ENCODE results near the gene XPNPEP2.
A peak's percentile ranks its signal among the peaks of the same experiment; 100 is the strongest.

The XPNPEP2 gene, protein sequence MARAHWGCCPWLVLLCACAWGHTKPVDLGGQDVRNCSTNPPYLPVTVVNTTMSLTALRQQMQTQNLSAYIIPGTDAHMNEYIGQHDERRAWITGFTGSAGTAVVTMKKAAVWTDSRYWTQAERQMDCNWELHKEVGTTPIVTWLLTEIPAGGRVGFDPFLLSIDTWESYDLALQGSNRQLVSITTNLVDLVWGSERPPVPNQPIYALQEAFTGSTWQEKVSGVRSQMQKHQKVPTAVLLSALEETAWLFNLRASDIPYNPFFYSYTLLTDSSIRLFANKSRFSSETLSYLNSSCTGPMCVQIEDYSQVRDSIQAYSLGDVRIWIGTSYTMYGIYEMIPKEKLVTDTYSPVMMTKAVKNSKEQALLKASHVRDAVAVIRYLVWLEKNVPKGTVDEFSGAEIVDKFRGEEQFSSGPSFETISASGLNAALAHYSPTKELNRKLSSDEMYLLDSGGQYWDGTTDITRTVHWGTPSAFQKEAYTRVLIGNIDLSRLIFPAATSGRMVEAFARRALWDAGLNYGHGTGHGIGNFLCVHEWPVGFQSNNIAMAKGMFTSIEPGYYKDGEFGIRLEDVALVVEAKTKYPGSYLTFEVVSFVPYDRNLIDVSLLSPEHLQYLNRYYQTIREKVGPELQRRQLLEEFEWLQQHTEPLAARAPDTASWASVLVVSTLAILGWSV

DNA sequence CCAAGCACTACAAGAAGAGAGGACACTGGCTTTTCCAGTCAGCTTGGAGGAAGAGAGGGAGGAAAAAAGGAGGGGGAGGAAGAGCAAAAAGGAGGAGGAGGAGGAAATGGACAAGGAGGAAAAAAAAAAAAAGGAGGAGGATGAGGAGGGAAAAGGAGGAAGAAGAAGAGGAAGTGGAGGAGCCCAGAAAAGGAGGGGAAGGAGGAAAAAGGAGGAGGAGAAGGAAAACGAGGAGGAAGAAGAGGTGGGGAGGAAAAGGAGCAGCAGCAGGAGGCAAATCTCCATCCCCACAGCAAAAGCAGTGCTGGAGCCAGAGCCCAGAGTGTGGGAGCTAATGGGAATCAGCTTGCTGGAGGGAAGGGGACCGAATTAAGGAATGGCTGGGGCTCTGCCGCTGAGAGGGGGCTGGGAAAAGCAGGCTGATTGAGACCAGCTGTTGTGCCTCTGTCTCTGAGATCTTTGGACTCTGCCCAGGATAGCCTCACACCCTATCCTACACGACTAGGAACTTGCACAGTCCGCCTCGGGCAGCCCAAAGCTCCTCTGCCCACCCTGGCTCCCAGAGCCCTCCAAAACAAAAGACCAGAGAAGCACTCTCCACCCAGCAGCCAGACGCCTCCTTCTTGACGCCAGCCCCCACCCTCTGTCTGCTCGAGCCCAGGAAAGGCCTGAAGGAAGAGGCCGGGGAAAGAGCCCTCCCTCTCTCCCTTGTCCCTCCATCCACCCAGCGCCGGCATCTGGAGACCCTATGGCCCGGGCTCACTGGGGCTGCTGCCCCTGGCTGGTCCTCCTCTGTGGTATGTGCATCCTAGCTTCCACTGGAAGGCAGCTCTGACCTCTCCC lies at the start of gene XPNPEP2:
Gene XPNPEP2, plus strand, starts transcription at position 514 of the 843 bp plus-strand sequence. Its CDS starts 235 bp downstream, at position 749.
- no peak for DNase-seq

DNA sequence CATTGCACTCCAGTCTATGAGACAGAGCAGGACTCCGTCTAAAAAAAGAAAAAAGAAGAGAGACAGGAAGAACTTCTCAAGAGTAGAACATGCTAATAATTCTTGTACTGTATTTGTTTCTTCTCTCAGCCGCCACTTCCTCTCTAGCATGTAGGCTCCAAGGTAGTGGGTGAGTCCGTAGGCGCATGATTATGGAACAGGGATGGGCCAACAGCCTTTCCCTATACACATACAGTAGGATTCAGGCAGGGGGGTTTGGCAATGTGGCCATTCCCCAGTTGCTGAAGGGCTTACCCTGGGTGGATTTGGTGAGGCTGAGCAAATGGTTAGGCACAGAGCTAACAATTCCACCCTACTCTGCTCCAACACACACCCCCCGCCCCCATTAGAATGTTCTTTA lies 49.0 kb upstream of the XPNPEP2 start:
- DNase-seq = no peak

DNA sequence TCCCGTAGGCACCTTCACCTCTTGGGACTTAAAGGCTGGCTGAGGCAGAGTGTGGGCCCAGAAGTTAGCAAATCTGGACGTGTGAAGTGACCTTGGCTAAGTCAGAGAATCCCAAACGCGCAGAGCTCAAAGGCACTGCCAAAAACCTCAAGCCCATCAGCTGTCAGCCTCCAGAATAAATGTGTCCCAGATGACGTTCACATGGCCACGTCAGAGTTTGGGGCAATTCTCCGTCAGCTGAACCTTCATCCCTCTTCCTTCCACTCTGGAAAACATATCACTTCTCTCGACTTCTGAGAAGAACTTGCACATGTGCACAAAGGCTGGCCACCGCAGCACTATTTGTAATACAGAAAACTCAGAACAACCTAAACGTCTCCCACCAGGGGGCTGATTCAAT lies 48.3 kb upstream of the XPNPEP2 start:
- DNase-seq = no peak

DNA sequence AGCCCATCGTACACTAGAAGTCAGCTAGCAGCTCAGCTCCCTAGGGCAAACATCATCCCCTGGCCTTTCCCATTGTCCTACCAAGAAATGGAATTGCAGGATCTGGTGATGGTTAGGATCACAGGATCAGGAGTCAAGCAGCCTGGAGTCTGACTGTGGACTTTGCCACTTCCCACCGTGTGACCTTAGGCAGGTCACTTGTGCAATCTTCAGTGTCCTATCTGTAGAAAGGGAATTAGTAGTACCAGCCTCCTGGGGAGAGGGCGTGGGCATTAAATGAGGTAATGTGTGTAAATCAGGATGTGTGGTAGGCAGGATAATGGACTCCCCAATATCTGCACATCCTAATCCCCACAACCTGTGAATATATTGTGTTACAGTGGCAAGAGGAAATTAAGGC lies 45.4 kb upstream of the XPNPEP2 start:
- DNase-seq = no peak

DNA sequence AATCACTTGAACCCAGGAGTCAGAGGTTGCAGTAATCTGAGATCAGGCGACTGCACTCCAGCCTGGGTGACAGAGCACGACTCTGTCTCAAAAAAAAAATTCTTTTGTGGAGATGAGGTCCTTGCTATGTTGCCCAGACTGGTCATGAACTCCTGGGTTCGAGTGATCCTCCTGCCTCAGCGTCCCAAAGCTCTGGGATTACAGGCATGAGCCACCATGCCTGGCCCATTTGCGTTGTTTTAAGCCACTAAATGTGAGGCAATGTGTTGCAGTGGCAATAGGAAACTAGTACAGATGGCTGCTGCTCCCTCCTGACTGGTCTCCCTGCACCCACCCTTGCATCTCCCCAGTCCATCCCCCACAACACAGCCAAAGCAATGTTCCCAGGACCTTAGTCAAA lies 44.0 kb upstream of the XPNPEP2 start:
- DNase-seq = no peak

DNA sequence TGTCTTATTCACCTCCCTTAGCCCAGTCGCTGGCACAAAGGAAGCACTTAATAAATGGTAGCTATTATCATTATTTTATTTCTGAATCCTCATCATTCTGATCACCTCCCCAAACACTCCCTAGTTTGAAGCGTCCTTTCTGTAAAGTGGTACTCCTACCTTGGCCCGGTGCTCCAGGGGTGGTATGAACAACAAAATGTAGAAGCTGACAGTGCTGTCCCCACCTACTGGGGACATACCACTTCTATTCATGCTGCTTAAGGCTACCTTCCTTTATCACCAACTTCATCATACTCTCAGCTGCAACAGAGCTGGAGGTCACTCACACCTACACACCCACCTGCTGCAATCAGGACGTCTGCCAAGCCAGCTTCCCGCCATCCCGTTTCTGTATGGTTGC lies 43.2 kb upstream of the XPNPEP2 start:
- DNase-seq = no peak

DNA sequence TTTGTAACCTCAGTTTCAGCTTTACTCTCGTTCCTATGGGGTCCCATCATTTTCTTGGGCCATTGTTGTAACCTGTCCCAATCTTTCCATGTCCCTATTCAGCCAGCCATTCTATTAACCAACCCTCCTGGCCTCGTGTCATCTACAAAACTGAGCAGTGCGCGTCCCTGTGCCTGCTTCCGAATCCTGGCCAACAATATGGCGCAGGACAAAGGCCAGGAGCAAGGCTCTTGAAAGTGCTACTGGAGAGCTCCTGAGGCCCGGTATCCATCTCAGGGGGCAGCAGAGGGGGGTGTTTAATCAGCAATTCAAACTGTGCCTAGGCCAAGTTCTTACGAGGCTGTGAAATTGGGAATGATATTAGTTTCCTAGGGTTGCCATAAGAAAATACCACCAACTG lies 42.8 kb upstream of the XPNPEP2 start:
- DNase-seq = no peak

DNA sequence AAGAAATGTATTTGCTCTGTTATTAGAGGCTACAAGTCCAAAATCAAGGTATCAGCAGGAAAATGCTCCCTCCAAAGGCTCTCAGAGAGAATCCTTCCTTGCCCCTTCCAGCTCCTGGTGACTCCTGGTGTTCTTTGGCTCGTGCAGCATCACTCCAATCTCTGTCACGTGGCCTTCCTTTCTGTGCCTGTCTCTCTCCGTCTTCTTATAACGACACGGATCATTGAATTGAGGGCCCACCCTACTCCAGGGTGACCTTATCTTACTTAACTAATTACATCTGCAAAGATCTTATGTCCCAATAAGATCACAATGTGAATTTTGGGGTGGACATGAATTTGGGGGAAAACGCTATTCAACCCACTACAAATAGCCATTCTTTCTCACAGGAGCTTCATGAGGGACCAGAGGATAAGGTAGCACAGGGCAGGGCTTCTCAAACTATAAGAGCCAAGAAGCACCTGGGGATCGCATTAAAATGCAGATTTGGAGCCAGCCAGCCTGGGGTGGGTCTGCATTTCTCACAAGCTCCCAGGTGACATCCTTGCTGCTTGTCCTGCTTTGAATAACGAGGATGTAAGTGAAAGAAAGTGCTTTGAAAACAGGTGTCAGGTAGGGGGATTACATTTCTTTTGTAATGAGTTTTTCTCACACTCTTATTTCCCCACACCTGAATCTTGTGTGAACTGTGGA lies 42.2 kb upstream of the XPNPEP2 start:
- no peak for DNase-seq

DNA sequence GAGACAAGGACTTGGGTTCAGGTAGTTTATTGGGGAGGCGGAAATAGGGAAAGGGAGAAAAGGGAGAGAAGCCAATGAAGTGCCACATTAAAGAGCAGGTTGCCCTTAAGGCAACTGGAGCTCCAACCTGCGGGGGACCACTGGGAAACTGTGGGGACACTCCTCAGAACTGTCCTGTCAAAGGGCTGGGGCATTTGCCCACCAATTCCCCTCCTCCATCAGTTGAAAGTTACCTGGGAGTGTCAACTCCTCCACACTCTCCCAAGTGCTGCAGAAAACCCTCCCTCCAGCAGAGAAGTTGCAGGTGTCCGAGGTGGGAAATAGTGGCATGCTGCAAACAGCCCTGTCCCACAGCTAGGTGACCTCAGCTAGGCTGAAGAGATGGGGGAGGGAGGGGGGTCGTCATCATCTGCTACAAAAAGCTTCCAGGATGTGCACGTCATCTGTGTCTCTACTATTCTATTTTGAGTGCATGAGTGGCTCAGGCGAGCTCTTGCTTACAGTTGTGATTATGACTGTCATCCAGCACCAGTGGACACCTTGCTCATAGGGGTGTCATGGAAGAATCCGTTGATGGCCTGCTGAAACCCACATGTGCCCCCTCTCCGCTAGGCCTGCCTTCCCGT lies 41.5 kb upstream of the XPNPEP2 start:
- no peak for DNase-seq

DNA sequence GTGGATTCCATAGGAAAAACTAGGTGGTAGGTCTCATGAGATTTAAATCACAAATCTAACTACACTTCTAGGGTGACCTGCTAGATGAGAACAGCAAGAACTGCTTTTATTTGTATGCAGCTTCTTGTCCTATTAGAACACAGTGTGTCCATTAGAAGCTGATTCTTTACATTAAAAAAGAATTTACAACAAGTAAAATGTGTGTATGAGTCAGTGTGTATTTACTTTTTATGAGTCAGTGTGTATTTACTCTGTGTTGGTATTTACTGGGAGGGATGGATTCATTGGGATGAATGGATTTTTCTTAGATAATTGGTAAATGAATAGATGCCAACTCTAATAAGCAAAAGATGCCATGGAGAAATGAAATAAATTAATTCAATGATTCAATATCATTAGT lies 40.6 kb upstream of the XPNPEP2 start:
- DNase-seq = no peak

DNA sequence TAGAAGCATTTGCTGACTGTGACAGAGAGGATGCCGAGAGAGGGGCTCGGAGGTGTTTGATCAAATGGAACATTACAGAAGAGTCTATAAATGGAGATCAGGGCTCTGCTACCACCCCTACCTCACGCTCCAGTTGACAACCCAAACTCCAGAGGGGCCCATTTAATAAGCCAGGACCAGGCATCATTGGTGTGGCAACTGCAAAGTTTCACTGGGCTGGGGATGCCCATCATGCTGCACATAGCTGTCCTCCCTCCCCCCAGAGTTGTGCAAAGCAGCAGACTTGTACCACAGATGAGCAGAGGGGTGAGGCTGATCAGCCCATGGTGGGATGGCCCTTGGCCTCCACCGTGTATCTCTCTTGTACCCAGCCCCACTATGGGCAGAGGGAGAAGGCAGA lies 38.2 kb upstream of the XPNPEP2 start:
- no peak for DNase-seq

DNA sequence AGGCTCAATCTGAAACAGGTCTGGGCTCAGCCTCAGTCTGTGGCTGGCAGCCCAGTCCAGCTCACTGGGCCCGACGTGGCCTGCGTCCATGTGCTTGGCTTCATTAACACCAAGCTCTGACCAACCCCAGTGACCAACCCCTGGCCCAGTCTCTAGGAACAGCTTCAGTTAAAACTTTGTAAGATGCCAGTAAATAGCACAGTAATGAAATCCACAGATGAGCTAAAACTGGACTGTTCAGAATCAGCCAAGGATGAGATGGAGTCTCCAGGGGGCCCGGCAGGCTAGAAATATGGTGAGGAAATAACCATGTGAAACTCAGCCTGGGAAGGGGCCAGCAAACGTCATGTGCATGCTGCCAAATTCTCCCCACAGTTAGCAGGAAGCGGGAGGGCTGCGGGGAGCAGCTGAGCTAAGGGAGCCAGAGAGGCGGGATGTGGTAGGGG lies 37.1 kb upstream of the XPNPEP2 start:
- DNase-seq = no peak

DNA sequence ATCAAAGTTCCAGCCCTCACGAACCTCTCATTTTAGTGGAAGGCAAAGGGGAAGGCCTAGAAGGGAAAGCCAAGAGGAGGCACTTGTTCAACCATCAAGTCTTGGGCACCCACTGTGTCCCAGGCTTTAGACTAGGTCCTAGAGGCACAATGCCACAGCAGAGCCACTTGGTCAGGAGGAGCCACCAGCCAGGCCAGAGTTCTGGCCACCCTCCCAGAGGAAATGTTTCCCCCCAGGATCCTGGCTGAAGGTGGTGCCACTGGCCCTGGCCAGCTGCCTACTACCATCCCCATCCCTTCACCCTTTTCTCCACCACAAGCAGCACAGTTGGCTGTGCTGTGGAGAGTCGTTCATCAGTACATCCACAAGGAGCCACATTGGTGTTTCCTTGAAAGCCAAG lies 34.3 kb upstream of the XPNPEP2 start:
- DNase-seq = no peak

DNA sequence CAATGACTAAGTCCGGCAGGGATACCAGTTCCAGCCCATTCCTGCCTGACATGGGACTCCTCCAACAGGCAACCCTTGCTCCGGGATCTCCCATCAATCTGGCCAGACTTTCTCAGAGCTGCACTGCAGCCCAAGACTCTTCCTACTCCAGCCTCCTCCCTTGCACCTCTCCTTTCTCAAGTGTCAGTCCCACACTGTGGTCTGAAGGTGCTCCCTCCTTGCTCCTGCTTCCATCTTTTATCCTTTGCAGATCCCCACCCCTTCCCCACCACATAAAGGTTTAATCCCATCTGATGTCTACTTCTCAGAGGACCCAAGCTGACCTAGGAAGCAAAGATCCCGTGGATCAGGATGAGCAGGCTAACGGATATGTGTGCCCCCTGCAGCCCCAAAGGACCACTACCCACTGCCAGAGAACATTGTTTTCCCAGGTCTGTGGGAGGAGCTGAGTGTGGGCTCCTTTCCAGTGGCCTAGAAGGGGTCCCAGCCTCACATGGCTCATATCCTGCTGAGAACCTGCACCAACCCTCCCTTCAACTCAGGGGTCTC lies 33.3 kb upstream of the XPNPEP2 start:
- DNase-seq = no peak

DNA sequence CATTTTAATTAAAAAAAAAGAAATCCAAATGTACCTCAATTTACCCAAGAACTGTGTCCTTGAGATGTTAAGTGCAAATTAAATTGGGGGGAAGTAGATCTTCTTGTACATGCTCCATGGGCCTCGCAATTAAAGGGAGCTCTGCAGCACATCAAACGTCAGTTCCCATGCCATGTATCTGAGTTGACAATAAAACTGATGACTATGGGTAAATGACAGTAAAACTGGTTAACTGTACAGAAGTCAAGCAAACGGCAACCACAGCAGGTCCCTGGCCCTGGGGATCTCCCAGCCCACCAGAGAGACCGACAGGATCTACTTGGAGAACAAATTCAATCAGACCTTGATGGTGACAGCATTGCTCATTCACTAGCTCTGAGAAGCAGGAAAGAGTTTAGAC lies 32.8 kb upstream of the XPNPEP2 start:
- no peak for DNase-seq

DNA sequence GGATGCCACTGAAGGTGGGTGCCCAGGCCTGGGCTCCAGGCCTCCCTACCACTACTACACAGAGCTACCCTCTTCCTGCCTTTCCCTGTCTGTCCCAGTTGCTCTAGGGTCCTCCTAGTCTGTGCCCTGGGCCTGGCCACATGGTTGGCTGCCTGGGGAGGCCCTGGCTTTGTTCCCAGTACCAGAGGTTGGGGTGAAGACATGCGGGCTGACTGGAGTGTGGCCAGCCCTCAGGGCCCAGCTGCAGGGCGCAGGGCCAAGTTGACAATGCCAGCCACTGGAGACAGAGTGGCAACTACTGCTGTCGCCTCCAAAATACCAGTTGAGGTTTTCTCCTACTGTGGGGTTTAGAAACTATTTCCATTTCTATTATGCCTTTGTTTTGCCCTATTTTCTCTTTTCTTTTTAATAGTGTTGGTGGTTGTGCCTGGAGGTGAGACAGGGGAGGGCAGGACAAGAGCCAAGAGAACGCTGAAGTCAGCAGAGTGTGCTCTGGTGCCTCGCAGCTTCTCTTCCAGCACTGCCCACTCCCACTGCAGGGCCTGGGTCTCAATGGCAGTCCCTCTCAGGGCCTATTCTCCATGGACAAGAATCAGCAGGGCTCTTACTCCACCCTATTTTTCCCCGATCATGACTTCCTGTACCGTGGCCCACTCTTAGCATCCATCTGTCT lies 32.2 kb upstream of the XPNPEP2 start:
- DNase-seq = peak; percentile 4

DNA sequence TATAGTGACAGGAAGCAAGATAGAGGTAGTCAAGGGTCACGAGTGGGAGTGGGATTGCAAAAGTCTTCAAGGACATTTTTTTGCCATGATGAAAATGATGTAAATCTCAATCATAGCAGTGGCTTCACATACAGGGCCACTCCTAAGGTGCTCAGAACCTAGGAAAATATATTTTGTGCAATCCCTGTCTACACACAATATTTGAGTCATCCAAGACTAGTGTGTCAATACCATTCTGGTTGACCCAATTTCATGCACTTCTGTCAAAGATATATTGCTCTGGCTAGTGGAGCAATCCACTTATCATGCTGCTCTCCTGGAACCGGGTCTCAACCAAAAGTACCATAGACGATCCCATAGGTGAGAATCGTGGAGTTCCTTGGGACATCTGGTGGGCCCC lies 24.2 kb upstream of the XPNPEP2 start:
- DNase-seq = no peak

DNA sequence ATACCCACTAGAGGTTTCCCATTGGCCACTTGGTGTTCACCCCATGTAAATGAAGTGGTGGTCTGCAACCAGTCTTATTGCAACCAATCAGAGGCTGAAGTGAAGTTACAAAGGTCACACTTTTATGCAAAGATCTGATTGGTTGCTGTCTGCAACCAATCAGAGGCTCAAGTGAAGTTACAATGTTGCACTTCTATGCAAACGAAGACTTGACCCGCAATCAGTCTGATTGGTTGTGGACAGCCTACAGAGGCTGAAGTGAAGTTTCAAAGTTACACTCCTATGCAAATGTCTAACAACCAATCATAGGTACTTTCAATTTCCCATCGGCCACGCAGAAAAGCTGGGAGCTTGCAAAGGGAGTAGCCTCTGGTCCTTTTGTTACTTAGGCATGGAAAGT lies 22.3 kb upstream of the XPNPEP2 start:
- no peak for DNase-seq

DNA sequence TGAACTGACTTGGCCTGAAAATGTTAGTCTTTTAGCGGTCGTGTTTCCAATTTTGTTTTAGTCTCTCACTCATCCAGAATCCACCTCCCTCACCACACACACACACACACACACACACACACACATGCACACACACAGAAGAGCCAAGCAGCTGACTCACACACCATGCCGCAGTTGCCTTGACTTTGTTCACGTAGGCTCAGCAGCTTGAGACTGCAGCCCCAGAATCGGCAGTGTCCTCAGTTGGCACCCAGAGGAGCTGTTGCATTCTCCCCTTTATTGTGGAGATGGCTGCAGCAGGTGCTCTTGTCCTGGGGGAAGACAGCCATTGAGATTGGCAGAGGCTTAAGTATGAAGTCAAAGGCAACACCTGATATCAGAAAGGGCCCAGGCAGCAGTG lies 20.9 kb upstream of the XPNPEP2 start:
- no peak for DNase-seq

DNA sequence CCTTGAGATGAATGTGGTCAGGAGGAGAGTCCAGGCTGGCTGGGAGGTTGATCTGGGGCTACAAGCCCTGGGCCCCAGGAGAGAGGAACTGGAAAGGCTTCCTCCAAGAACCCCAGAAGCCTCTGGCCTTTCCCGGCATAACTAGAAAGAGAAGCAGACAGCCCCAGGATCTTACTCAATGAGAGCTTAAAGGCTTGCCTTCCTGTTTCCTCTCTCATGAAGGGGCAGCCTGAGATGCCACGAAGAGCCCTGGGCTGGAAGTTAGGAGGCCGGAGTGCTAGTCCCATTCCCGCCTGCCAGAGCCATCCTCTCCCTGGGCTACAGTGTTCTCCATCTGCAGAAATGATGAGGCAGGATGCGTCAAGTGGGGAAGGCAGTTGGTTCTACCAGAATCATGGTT lies 20.1 kb upstream of the XPNPEP2 start:
- no peak for DNase-seq

DNA sequence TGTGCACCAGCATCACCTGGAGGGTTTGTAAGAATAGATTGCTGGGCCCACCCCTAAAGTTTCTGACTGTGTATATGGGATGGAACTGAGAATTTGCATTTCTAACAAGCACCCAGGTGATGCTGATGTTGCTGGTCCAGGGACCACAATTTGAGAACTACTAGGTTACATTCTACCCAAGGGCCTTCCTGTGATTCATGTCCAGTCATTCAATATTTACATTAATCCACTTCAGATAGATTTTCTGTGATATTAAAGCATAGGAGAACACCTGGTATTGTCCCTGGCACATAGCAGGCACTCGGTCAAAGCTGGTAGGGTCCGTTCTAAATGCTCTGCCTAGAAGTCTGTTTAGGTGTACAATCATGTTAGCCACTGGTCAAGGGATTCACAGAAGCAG lies 19.5 kb upstream of the XPNPEP2 start:
- no peak for DNase-seq
